HG03095 (cell line): ENCODE data around the gene CNIH4.
A peak's percentile ranks its signal among the peaks of the same experiment; 100 is the strongest.
"Not testable (repeated sequence)": the region's sequence is repeated elsewhere in the genome, so short reads cannot be mapped to it uniquely, and the experiment has no call there.

Experiments
- ATAC-seq: cut with Tn5 transposase; IDR thresholded peaks from one replicate; pipeline ENCODE4 v1.9.1; 2021; ENCODE audit warnings: moderate library complexity; ENCODE audit not compliant: unreplicated experiment

CNIH4 gene

DNA sequence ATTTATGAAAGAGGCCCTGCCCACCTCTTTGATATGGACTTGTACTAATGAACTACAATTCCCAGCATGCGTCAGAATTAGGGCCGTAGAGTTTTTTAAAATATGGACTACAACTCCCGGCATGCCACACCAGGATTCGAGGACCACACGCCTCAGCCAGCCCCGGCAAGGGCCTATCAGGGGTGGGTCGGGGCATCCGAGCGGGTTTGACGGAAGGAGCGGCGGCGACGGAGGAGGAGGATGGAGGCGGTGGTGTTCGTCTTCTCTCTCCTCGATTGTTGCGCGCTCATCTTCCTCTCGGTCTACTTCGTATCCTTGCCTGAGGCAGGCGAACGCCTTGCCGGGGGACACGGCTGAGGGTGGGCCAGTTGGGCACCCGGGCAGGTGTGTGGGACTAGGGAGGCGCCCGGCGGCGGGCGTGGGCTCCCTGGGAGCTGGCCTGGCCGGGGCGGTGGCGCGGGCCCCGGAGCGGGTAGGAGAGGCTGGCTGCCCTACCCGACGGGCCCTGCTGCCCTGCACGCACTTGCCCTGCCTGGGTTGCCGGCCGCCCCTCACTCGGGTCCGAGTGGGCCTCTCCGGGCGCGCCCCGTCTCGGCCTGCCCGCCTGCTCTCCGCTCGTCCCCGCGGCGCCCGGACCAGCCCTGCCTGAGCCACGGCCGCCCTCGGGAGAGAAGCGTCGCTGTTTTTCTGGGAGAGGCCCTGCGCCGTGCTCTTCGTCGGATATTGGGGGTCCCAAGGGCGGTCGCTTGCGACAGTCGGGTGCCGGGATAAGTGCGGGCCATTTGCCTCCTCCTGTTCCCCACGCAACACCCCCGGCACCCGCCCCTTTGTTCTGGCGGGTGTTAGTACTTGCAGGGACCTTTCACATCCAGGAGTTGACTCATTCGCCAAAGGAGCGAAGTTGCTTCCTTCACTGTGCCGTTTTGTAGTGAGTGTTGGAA, at the start of gene CNIH4:
Gene CNIH4 (plus strand): TSS at position 195 of the 941 bp plus-strand sequence. CDS start 46 bp downstream, at position 241.
- ATAC-seq, result peak; percentile 99

DNA sequence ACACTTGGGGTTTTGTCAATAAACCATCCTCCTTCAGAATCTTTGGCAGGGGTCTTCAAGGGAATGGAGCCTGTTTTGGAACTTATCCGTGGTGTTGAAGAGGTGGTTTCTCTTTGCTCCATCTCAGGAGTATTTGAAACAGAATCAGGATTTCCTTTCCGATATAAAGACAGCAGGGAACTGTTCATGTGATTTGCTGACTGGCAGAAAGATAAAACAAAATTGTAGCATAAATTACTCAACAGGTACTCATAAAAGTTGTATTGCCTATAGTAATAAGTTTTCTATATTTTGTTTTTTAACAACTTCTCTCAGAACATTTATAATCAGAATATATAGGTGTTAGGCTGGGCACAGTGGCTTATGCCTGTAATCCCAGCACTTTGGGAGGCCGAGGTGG, 48.6 kb upstream of the CNIH4 start:
- no peak for ATAC-seq

DNA sequence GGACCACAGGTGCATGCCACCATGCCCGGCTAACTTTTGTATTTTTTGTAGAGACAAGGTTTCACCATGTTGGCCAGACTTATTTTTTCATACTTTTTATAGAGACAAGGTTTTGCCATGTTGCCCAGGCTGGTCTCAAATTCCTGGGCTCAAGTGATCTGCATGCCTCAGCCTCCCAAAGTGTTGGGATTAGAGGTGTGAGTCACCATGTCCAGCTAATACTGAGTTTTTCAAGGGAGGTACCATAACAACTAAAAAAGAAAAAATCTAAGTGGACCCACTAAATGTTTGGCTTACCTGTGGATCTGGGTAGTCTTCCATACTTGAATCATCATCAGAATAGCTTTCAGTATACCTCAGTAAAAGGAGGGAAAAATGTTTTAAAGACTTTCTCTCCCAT, 45.2 kb upstream of the CNIH4 start:
- ATAC-seq, result not testable (repeated sequence)

DNA sequence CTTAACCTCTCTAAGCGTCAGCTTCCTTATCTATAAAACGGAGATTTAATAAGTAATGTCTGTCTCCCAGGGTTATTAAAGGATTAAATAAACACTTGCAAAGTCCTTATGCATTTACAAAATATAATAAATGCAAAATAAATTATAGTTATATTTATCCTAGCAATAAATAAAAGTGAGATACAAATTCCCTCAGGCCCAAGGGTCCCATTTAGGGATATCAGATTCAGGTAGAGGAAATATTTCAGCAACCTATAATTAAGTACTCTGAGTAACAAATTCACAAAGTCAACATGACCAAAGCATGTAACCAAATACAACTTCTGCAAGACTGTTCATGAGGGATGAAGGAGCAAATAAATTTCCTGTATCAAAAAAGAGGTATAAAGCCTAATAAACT, 44.7 kb upstream of the CNIH4 start:
- ATAC-seq, result no peak

DNA sequence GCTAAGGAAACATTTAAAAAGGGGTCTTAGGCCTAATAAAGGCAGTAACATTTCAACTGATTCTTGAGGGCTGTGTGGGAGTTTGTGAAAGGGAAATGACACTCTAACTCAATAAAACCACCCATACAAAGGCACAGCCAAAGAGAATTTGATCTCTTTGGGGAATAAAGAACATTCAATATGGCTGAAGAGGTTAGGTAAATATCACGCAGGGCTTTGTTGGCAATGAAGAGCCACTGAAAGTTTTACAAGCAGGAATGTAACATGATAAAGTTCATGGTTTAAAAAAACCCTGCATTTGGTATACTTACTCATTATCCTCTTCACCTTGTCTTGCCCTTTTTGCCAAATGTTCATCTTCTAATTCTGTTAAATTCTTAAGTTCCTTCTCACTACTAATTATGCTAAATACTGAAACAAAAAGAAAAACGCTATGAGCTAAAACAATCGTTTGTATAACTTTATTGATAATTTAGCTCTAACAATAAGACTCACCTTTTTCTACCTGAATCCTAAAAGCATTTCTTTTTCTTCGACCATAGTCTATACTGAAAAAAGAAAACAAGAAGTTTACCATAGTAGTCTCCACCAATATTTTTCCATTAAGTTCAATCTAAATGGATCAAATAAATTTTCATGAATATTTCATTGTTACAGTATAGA, 39.2 kb upstream of the CNIH4 start:
- no peak for ATAC-seq

DNA sequence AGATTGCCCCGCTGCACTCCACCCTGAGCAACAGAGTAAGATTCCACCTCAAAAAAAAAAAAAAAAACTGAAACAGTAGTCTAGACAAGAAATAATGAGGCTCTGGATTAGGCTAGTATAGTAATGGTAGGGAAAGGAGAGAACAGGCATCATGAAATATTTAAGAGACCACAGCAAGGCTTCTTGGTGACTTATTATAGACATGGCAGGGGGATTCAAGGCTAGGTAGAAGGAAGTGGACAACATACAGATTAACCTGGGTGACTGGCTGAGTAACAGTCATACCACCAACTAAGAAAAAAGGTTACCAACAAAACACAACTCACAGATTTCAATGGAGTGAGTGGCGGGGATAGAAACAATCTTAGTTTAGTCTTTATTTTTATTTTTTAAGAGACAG, 35.0 kb upstream of the CNIH4 start:
- no peak for ATAC-seq

DNA sequence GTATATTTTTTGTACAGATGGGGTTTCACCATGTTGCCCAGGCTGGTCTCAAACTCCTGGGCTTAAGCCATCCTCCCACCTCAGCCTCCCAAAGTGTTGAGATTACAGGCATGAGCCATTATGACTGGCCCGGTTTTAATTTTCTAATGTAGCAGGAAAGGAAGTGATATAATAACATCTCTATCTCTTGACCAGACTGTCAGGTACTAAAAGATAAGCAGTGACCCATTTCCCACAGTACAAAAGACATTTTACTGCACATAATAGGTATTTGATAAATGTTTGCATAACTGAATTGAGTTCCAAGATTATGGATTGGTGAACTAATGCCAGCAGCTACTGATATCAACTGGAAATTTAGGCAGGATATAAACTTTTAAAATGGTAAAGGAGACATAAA, 30.7 kb upstream of the CNIH4 start:
- no peak for ATAC-seq

DNA sequence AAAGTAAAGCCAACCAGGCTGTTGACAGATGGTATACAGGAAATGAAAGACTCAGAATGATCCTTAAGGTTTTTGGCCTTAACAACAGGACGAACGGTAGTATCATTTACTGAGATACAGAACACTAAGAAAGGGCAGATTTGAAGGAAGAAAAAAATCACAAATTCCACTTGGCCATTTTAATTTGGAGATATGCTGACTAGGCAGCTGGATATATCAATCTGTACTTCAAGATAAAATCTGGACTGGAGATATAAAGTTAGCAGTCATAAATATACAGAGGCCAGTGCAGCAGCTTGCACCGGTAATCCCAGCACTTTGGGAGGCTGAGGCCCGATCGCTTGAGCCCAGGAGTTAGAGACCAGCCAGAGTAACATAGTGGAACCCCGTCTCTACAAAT, 28.0 kb upstream of the CNIH4 start:
- ATAC-seq, result no peak

DNA sequence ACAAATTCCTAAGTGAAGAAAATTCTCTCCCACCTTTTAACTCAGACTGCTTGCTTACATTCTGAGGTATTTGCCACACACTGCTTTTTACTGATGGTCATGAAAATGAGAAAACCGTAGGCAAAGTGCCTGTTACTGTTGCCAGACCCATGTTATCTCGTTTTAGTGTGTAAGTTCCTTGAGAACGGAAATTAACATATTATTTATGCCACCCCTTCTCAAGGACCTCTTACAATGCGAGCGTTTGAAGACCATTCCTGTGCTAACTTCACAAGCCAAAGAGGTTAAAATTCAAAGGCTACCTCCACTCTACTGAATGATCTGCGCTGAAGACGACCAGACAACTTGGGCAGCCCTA, 27.2 kb upstream of the CNIH4 start:
- ATAC-seq, result no peak

DNA sequence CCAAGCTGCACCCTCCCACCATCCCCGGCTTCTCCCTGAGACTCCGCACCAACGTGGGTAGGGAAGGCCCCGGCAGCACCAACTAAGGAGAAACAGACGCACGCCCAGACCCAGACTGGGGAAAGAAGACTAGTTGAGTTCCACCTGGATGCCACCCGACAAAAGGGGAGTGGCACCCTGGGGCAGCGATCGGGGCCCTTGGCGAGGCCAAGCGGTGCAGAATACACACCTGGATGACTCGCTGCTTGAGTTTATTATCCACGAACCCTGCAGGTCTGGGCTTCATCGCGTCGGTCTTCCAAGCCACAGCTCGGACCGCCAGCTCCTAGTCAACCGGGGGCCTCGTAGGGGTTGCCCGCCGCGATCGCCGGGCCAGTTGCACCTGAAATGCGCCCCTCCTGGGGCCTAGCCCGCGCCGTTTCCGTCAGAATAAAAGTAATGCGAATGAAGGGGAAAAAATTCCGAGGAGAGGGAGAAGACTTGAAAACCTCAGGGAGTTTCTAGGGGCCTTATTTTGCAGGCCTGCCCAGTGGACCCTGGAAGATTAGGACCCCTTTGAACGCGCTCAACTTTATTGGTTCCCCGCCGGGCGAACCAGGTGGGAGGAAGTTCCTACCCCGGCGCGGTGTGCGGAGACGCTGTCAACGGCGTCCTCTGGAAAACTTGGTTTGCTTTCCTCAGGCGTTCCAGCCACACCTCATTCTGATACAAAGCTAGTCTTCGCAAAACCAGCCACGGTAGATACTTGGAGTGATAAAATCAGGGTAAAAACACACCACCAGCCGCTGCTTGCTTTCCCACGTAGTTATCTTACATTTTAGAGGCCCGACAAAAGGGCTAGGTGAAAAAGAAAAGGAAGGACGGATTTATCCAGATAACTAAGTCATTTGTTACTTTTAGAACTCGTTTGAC, 26.6 kb upstream of the CNIH4 start, which contains the start of gene NVL:
Gene NVL (minus strand): TSS at position 331 of the 912 bp plus-strand sequence. CDS start 45 bp downstream, at position 286.
- peak; percentile 83 for ATAC-seq

DNA sequence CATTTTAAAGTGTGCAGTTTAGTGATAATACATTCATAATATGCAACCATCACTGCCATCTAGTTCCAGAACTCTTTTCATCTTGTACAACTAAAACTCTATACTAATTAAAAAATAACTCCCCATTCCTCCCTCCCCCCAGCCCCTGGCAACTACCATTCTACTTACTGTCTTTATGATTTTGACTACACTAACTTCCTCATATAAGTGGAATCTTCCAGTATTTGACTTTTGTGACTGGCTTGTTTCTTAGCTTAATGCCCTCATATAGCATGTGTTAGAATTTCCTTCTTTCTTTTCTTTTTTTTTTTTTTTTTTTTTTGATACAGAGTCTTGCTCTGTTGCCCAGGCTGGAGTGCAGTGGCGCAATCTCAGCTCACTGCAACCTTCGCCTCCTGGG, 25.4 kb upstream of the CNIH4 start:
- ATAC-seq, result no peak

DNA sequence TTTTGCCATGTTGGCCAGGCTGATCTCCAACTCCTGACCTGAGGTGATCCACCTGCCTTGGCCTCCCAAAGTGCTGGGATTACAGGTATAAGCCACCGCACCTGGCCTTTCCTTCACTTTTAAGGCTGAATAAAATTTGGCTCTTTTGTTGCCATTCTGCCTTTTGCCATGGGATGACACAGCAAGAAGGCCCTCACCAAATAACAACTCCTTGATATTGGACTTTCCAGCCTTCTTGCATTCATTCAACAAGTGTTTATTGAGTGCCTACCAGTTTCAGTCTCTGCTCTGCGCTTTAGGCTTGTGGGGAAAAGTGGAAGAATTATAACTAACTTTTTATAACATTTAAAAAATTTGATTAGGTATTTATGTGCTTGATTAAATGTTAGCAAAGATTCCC, 24.9 kb upstream of the CNIH4 start:
- ATAC-seq, result no peak

DNA sequence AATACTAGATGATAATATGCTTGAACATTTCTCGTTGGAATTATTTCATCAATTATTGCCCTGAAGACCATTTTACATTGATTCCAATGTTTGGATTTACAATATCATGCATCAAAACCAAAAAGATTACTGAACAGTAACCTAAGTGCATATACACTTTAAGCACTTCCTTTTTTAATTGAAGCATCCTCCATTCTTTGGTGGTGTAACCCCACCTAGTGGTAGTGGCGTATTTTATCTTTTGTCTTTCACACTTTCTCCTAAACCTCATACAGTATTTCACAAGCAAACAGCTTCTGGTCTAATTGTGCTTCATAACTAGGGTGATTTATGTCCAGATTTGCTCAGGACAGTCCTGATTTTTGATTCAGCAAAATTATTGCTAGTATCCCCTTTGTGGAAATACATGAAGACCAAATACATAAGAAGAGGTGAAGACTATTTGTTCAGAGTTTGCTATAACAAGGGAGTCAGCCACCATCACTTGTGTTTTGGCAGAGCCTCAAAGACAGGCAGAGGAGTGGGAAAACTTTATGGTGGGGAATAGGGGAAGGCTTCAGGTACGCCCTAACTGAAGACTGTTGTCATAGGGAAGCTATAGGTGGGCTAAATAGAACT, 23.3 kb upstream of the CNIH4 start:
- peak; percentile 47 for ATAC-seq

DNA sequence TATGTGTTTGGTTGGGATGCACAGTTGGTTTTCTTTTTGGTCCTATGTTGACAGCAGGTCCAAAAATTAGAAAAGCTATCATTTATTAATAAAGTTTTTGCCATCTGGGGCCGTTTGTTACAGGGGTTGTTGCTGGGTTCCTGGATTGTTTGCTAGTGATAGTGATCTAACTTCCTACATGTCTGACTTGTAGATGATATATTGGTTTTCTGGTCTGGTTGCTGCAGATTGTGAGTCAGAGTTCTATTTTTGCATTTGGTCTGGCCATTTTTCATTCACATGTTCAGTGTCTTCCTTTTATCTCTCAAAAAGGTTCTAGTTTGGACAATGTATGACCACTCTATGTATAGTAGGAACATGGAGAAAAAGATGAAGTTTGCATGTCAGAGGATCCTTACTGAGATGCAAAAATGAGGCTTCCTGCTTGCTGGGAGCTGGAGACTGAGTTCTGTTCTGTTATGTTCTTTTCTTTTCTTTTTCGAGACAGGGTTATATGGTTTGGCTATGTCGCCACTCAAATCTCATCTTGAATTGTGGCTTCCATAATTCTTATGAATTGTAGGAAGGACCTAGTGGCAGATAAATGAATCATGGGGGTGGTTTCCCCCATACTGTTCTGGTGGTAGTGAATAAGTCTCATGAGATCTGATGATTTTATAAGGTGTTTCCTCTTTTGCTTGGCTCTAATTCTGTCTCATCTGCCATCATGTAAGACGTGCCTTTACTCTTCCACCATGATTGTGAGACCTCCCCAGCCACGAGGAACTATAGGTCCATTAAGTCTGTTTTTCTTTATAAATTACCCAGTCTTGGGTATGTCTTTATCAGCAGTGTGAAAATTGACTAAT, 22.5 kb upstream of the CNIH4 start:
- no peak for ATAC-seq

DNA sequence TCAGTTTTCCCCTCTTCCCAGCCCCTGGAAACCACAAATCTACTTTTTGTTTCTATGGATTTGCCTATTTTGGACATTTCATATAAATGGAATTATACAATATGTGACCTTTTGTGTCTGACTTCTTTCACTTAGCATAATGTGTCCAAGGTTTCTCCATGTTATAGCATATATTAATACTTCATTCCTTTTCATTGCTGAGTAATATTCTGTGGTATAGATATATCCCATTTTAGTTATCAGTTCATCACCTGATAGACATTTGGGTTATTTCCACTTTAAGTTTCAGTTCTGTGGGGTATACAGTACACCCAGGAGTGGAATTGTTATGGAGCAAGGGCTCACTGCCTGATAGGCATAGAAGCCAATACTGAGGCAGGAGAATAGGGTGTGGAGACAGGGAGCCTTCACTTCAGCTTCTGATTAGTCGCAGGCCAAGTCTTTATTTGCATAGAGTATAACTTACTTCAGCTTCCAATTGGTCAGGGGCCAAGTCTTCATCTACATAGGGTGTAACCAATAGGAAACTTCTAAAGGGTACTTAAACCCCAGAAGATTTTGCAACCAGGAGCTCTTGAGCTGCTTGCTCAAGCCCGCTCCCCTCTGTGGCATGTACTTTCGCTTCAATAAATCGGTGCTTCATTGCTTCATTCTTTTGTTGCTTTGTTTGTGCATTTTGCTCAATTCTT, 18.4 kb upstream of the CNIH4 start:
- no peak for ATAC-seq

DNA sequence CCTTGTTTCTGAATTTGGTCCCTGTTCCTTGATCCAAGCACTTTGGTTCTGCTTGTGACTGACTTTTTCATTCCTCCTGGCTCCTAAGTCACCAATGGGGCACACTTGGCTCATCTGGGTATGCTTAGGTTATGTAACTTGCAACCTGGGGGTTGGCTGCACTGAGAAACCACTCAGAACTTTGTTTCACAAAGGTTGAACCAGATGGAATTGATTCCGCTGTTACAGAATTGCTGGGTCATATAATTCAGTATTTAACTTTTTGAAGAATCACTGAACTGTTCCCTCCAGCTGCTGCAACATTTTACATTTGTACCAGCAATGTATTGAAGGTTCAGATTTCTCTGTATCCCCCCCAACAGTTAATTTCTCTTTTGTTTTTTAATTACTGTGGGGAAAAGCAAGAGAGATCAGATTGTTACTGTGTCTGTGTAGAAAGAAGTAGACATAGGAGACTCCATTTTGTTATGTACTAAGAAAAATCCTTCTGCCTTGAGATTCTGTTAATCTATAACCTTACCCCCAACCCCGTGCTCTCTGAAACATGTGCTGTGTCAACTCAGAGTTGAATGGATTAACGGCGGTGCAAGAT, 17.1 kb upstream of the CNIH4 start:
- no peak for ATAC-seq

DNA sequence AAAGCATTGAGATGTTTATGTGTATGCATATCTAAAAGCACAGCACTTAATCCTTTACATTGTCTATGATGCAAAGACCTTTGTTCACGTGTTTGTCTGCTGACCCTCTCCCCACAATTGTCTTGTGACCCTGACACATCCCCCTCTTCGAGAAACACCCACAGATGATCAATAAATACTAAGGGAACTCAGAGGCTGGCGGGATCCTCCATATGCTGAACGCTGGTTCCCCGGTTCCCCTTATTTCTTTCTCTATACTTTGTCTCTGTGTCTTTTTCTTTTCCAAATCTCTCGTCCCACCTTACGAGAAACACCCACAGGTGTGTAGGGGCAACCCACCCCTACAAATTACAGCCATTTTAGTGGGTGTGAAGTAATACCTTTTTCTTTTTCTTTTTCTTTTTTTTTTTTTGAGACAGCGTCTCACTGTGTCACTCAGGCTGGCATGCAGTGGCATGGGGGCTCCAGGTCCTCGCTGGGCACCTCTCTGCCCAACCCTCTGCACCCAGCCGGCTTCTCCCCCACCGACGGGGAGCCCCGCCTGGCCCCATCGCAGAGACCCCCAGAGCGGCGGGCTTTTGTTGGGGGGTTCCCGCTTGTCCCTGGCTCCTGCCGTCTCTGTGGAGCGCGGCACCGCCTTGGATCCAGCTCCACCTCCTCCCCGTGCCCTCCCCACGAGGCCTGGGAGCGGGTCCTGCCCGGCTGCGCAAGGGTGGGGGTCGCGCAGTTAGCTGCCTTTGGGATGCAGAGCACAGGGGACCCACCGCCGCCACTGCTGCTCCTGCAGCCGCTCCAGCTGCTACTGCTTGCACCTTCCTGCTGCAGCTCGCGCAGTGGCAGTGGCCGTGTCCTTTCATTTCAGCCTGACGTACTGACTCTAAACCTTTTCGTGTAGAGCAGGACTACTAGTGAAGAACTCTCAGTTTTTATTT, 16.0 kb upstream of the CNIH4 start:
- peak; percentile 74 for ATAC-seq

DNA sequence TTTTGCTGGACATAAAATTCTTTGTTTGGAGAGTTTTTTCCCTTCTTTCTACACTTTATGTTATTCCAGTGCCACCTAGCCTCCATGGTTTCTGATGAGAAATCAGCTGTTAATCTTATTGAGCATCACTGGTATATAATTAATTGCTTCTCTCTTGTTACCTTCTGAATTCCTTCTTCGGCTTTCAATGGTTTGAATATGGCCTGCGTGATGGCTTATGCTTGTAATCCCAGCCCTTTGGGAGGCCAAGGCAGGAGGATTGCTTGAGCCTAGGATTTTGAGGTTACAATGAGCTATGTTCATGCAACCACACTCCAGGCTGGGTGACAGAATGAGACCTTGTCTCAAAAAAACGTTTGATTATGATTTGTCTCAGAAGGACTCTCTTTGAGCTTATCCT, 13.0 kb upstream of the CNIH4 start:
- ATAC-seq, result no peak
